ENCODE measurements around the gene SREBF2.

SREBF2 gene

GRCh38 chr22:41933411-41934177 is 100.7 kb downstream of the SREBF2 start:
- Histone ChIP-seq H3K27ac (ENCODE audit: insufficient read depth, low read depth, low read length, poor library complexity, severe bottlenecking) (no peak overlapping the region), H3K4me1 (ENCODE audit: control insufficient read depth, insufficient read depth, low read length) (peaks cover 6% of the 10 kb centered on the region), H3K9me3 (ENCODE audit: control insufficient read depth, low read length) (no peaks in the 10 kb centered on the region), H3K4me3 (ENCODE audit: insufficient read depth, low read depth, low read length) (no peak overlapping the region), H3K27me3 (ENCODE audit: control insufficient read depth, insufficient read depth, low read length, poor library complexity, severe bottlenecking) (no peaks in the 10 kb centered on the region), H3K36me3 (ENCODE audit: control insufficient read depth, insufficient read depth, low read length) (peaks cover 4% of the 10 kb centered on the region)
- WGBS, 2 experiments: 88 to 90% methylated on average over 16 of the region's 16 CpGs

- 95 to 96% methylated on average over 17 of the region's 17 CpGs for WGBS, 2 experiments
Observed at GRCh38 chr22:41934284-41935014, 101.5 kb downstream of the SREBF2 start.

GRCh38 chr22:41935015-41935351 is 102.1 kb downstream of the SREBF2 start:
- H3K4me1 ChIP-seq (ENCODE audit: control insufficient read depth, insufficient read depth, low read length): peaks cover 6% of the 10 kb centered on the region
- no peaks in the 10 kb centered on the region for H3K27me3 ChIP-seq (ENCODE audit: control insufficient read depth, insufficient read depth, low read length, poor library complexity, severe bottlenecking)
- no peak overlapping the region for H3K27ac ChIP-seq (ENCODE audit: insufficient read depth, low read depth, low read length, poor library complexity, severe bottlenecking)
- peaks cover 14% of the 10 kb centered on the region for H3K36me3 ChIP-seq (ENCODE audit: control insufficient read depth, insufficient read depth, low read length)
- WGBS, 2 experiments: 96% methylated on average over 4 of the region's 4 CpGs
- no peak overlapping the region for H3K4me3 ChIP-seq (ENCODE audit: insufficient read depth, low read depth, low read length)
- no peaks in the 10 kb centered on the region for H3K9me3 ChIP-seq (ENCODE audit: control insufficient read depth, low read length)

More at GRCh38 chr22:41934284-41935014, 101.5 kb downstream of the SREBF2 start:
- H3K9me3 ChIP-seq (ENCODE audit: control insufficient read depth, low read length): no peaks in the 10 kb centered on the region
- no peaks in the 10 kb centered on the region for H3K27me3 ChIP-seq (ENCODE audit: control insufficient read depth, insufficient read depth, low read length, poor library complexity, severe bottlenecking)
- peaks cover 12% of the 10 kb centered on the region for H3K36me3 ChIP-seq (ENCODE audit: control insufficient read depth, insufficient read depth, low read length)
- no peak overlapping the region for H3K27ac ChIP-seq (ENCODE audit: insufficient read depth, low read depth, low read length, poor library complexity, severe bottlenecking)
- no peak overlapping the region for H3K4me3 ChIP-seq (ENCODE audit: insufficient read depth, low read depth, low read length)
- peaks cover 6% of the 10 kb centered on the region for H3K4me1 ChIP-seq (ENCODE audit: control insufficient read depth, insufficient read depth, low read length)

GRCh38 chr22:41935509-41935908 is 102.6 kb downstream of the SREBF2 start:
- Histone ChIP-seq H3K27ac (ENCODE audit: insufficient read depth, low read depth, low read length, poor library complexity, severe bottlenecking) (no peak overlapping the region), H3K36me3 (ENCODE audit: control insufficient read depth, insufficient read depth, low read length) (peaks cover 14% of the 10 kb centered on the region), H3K4me3 (ENCODE audit: insufficient read depth, low read depth, low read length) (no peak overlapping the region), H3K27me3 (ENCODE audit: control insufficient read depth, insufficient read depth, low read length, poor library complexity, severe bottlenecking) (no peaks in the 10 kb centered on the region), H3K4me1 (ENCODE audit: control insufficient read depth, insufficient read depth, low read length) (peaks cover 6% of the 10 kb centered on the region), H3K9me3 (ENCODE audit: control insufficient read depth, low read length) (no peaks in the 10 kb centered on the region)
- 93 to 96% methylated on average over 9 of the region's 9 CpGs for WGBS, 2 experiments

- Histone ChIP-seq H3K27ac (ENCODE audit: insufficient read depth, low read depth, low read length, poor library complexity, severe bottlenecking) (no peak overlapping the region), H3K4me1 (ENCODE audit: control insufficient read depth, insufficient read depth, low read length) (peaks cover 6% of the 10 kb centered on the region), H3K36me3 (ENCODE audit: control insufficient read depth, insufficient read depth, low read length) (peaks cover 14% of the 10 kb centered on the region), H3K9me3 (ENCODE audit: control insufficient read depth, low read length) (no peaks in the 10 kb centered on the region), H3K27me3 (ENCODE audit: control insufficient read depth, insufficient read depth, low read length, poor library complexity, severe bottlenecking) (no peaks in the 10 kb centered on the region), H3K4me3 (ENCODE audit: insufficient read depth, low read depth, low read length) (no peak overlapping the region)
- 90 to 97% methylated on average over 2 of the region's 2 CpGs for WGBS, 2 experiments
Observed at GRCh38 chr22:41936894-41937169, 103.9 kb downstream of the SREBF2 start.

GRCh38 chr22:41939981-41940831 is 107.3 kb downstream of the SREBF2 start:
- H3K4me3 ChIP-seq (ENCODE audit: insufficient read depth, low read depth, low read length): no peak overlapping the region
- H3K36me3 ChIP-seq (ENCODE audit: control insufficient read depth, insufficient read depth, low read length): peaks cover 33% of the 10 kb centered on the region
- H3K4me1 ChIP-seq (ENCODE audit: control insufficient read depth, insufficient read depth, low read length): peaks cover 2% of the 10 kb centered on the region
- no peak overlapping the region for H3K27ac ChIP-seq (ENCODE audit: insufficient read depth, low read depth, low read length, poor library complexity, severe bottlenecking)
- H3K9me3 ChIP-seq (ENCODE audit: control insufficient read depth, low read length): no peaks in the 10 kb centered on the region
- no peaks in the 10 kb centered on the region for H3K27me3 ChIP-seq (ENCODE audit: control insufficient read depth, insufficient read depth, low read length, poor library complexity, severe bottlenecking)
- 85 to 89% methylated on average over 13 of the region's 13 CpGs for WGBS, 2 experiments

GRCh38 chr22:41940832-41941765 is 108.2 kb downstream of the SREBF2 start:
- WGBS, 2 experiments: 74 to 77% methylated on average over 13 of the region's 13 CpGs
- no peaks in the 10 kb centered on the region for H3K9me3 ChIP-seq (ENCODE audit: control insufficient read depth, low read length)
- peaks cover 9% of the 10 kb centered on the region for H3K4me1 ChIP-seq (ENCODE audit: control insufficient read depth, insufficient read depth, low read length)
- H3K27me3 ChIP-seq (ENCODE audit: control insufficient read depth, insufficient read depth, low read length, poor library complexity, severe bottlenecking): no peaks in the 10 kb centered on the region
- H3K4me3 ChIP-seq (ENCODE audit: insufficient read depth, low read depth, low read length): no peak overlapping the region
- peaks cover 33% of the 10 kb centered on the region for H3K36me3 ChIP-seq (ENCODE audit: control insufficient read depth, insufficient read depth, low read length)
- H3K27ac ChIP-seq (ENCODE audit: insufficient read depth, low read depth, low read length, poor library complexity, severe bottlenecking): no peak overlapping the region

GRCh38 chr22:41943661-41944209 is 110.8 kb downstream of the SREBF2 start:
- Histone ChIP-seq H3K27me3 (ENCODE audit: control insufficient read depth, insufficient read depth, low read length, poor library complexity, severe bottlenecking) (no peaks in the 10 kb centered on the region), H3K9me3 (ENCODE audit: control insufficient read depth, low read length) (no peaks in the 10 kb centered on the region), H3K4me3 (ENCODE audit: insufficient read depth, low read depth, low read length) (no peak overlapping the region), H3K4me1 (ENCODE audit: control insufficient read depth, insufficient read depth, low read length) (peaks cover 16% of the 10 kb centered on the region), H3K36me3 (ENCODE audit: control insufficient read depth, insufficient read depth, low read length) (peaks cover 28% of the 10 kb centered on the region), H3K27ac (ENCODE audit: insufficient read depth, low read depth, low read length, poor library complexity, severe bottlenecking) (no peak overlapping the region)
- 90 to 93% methylated on average over 7 to 9 of the region's 9 CpGs for WGBS, 2 experiments

GRCh38 chr22:41946629-41947423 is 113.9 kb downstream of the SREBF2 start, which contains the start of gene CENPM:
Gene CENPM, minus strand, starts transcription at chr22:41947152. Its CDS starts 76 bp downstream, at chr22:41947076.
- H3K27ac ChIP-seq (ENCODE audit: insufficient read depth, low read depth, low read length, poor library complexity, severe bottlenecking): no peak within 1 kb of the TSS
- H3K9me3 ChIP-seq (ENCODE audit: control insufficient read depth, low read length): no peaks in the 10 kb centered on the region
- WGBS, 2 experiments: 2% methylated on average over 56 of the region's 56 CpGs
- peaks cover 27% of the 10 kb centered on the region for H3K4me1 ChIP-seq (ENCODE audit: control insufficient read depth, insufficient read depth, low read length)
- H3K4me3 ChIP-seq (ENCODE audit: insufficient read depth, low read depth, low read length): peak within 1 kb of the TSS; percentile 70
- no peaks in the 10 kb centered on the region for H3K27me3 ChIP-seq (ENCODE audit: control insufficient read depth, insufficient read depth, low read length, poor library complexity, severe bottlenecking)
- H3K36me3 ChIP-seq (ENCODE audit: control insufficient read depth, insufficient read depth, low read length): peaks cover 20% of the 10 kb centered on the region

Data from ectodermal cell (in vitro differentiated cells).